ENCODE results near the gene FAM227B.
A peak's percentile ranks its signal among the peaks of the same experiment; 100 is the strongest.

FAM227B gene

GRCh38 chr15:49649987-49650386 is 29.4 kb upstream of the FAM227B start:
- TF ChIP-seq CTCF (IDR thresholded peaks at IDR 0.05; ENCODE audit: low read depth, low read length): no peak
- DNase-seq (ENCODE audit: extremely low read depth, low read depth): no peak

- no peak for TF ChIP-seq CTCF (IDR thresholded peaks at IDR 0.05; ENCODE audit: low read depth, low read length)
- no peak for DNase-seq (ENCODE audit: extremely low read depth, low read depth)
Measured at GRCh38 chr15:49646891-49647290, 26.3 kb upstream of the FAM227B start.

GRCh38 chr15:49645941-49646340 is 25.3 kb upstream of the FAM227B start:
- DNase-seq (ENCODE audit: extremely low read depth, low read depth): peak; percentile 20

GRCh38 chr15:49645277-49645676 is 24.7 kb upstream of the FAM227B start:
- DNase-seq (ENCODE audit: extremely low read depth, low read depth): no peak
- no peak for TF ChIP-seq CTCF (IDR thresholded peaks at IDR 0.05; ENCODE audit: low read depth, low read length)

More at GRCh38 chr15:49645941-49646340, 25.3 kb upstream of the FAM227B start:
- TF ChIP-seq CTCF (IDR thresholded peaks at IDR 0.05; ENCODE audit: low read depth, low read length): no peak

- DNase-seq (ENCODE audit: extremely low read depth, low read depth): no peak
- no peak for TF ChIP-seq CTCF (IDR thresholded peaks at IDR 0.05; ENCODE audit: low read depth, low read length)
Measured at GRCh38 chr15:49644364-49644794, 23.8 kb upstream of the FAM227B start.

- DNase-seq (ENCODE audit: extremely low read depth, low read depth): no peak
- TF ChIP-seq CTCF (IDR thresholded peaks at IDR 0.05; ENCODE audit: low read depth, low read length): no peak
Measured at GRCh38 chr15:49637857-49638256, 17.2 kb upstream of the FAM227B start.

- no peak for DNase-seq (ENCODE audit: extremely low read depth, low read depth)
- TF ChIP-seq CTCF (IDR thresholded peaks at IDR 0.05; ENCODE audit: low read depth, low read length): no peak
Measured at GRCh38 chr15:49628379-49628778, 7.8 kb upstream of the FAM227B start.

Data from AG09319 (cell line).